Measurements from ENCODE around the gene DZANK1.
"Not testable (repeated sequence)": the region's sequence is repeated elsewhere in the genome, so short reads cannot be mapped to it uniquely, and the experiment has no call there.

Gene DZANK1

GRCh38 chr20:18394363-18394762 is 72.5 kb downstream of the DZANK1 start:
- no peaks in the 10 kb centered on the region for H3K36me3 ChIP-seq (replicated peaks)
- H3K27me3 ChIP-seq (replicated peaks), result no peaks in the 10 kb centered on the region
- no peak for TF ChIP-seq CTCF (IDR thresholded peaks at IDR 0.05; ENCODE audit: low read depth, low read length, missing control alignments)
- no peak overlapping the region for H3K4me3 ChIP-seq (ENCODE audit: low read depth, low read length)
- H3K27ac ChIP-seq, result no peak overlapping the region
- DNase-seq, result no peak
- in situ Hi-C loops (cut with HindIII; ENCODE audit: low pct_ligation_motif_present, low sequenced_read_pairs), result no loop called here

GRCh38 chr20:18391686-18392085 is 75.1 kb downstream of the DZANK1 start:
- DNase-seq, result no peak
- no peaks in the 10 kb centered on the region for H3K27me3 ChIP-seq (replicated peaks)
- in situ Hi-C loops (cut with HindIII; ENCODE audit: low pct_ligation_motif_present, low sequenced_read_pairs), result no loop called here
- no peak overlapping the region for H3K27ac ChIP-seq
- no peaks in the 10 kb centered on the region for H3K36me3 ChIP-seq (replicated peaks)
- TF ChIP-seq CTCF (IDR thresholded peaks at IDR 0.05; ENCODE audit: low read depth, low read length, missing control alignments), result no peak
- no peak overlapping the region for H3K4me3 ChIP-seq (ENCODE audit: low read depth, low read length)

GRCh38 chr20:18390201-18390600 is 76.6 kb downstream of the DZANK1 start:
- TF ChIP-seq CTCF (IDR thresholded peaks at IDR 0.05; ENCODE audit: low read depth, low read length, missing control alignments), result no peak
- no peaks in the 10 kb centered on the region for H3K27me3 ChIP-seq (replicated peaks)
- in situ Hi-C loops (cut with HindIII; ENCODE audit: low pct_ligation_motif_present, low sequenced_read_pairs), result no loop called here
- no peak overlapping the region for H3K27ac ChIP-seq
- DNase-seq, result no peak
- H3K4me3 ChIP-seq (ENCODE audit: low read depth, low read length), result no peak overlapping the region
- H3K36me3 ChIP-seq (replicated peaks), result no peaks in the 10 kb centered on the region

- H3K27me3 ChIP-seq (replicated peaks), result no peaks in the 10 kb centered on the region
- in situ Hi-C loops (cut with HindIII; ENCODE audit: low pct_ligation_motif_present, low sequenced_read_pairs), result no loop called here
- no peaks in the 10 kb centered on the region for H3K36me3 ChIP-seq (replicated peaks)
- H3K4me3 ChIP-seq (ENCODE audit: low read depth, low read length), result no peak overlapping the region
- TF ChIP-seq CTCF (IDR thresholded peaks at IDR 0.05; ENCODE audit: low read depth, low read length, missing control alignments), result no peak
- H3K27ac ChIP-seq, result no peak overlapping the region
- DNase-seq, result peak; percentile 76
Observed at GRCh38 chr20:18388860-18389259, 78.0 kb downstream of the DZANK1 start.

- DNase-seq, result no peak
- no peak for TF ChIP-seq CTCF (IDR thresholded peaks at IDR 0.05; ENCODE audit: low read depth, low read length, missing control alignments)
- Histone ChIP-seq H3K27ac (no peak overlapping the region), H3K36me3 (replicated peaks) (no peaks in the 10 kb centered on the region), H3K27me3 (replicated peaks) (no peaks in the 10 kb centered on the region), H3K4me3 (ENCODE audit: low read depth, low read length) (no peak overlapping the region)
- in situ Hi-C loops (cut with HindIII; ENCODE audit: low pct_ligation_motif_present, low sequenced_read_pairs), result no loop called here
Observed at GRCh38 chr20:18380908-18381529, 85.8 kb downstream of the DZANK1 start.

- DNase-seq, result no peak
Observed at GRCh38 chr20:18377896-18378481, 88.8 kb downstream of the DZANK1 start.

GRCh38 chr20:18375551-18375950 is 91.3 kb downstream of the DZANK1 start:
- H3K27ac ChIP-seq; H3K27me3 ChIP-seq (replicated peaks); in situ Hi-C loops (cut with HindIII; ENCODE audit: low pct_ligation_motif_present, low sequenced_read_pairs); H3K36me3 ChIP-seq (replicated peaks); DNase-seq; H3K4me3 ChIP-seq (ENCODE audit: low read depth, low read length): not testable (repeated sequence)

More at GRCh38 chr20:18377896-18378481, 88.8 kb downstream of the DZANK1 start:
- no peak overlapping the region for H3K4me3 ChIP-seq (ENCODE audit: low read depth, low read length)
- no peak for TF ChIP-seq CTCF (IDR thresholded peaks at IDR 0.05; ENCODE audit: low read depth, low read length, missing control alignments)
- no peaks in the 10 kb centered on the region for H3K27me3 ChIP-seq (replicated peaks)
- in situ Hi-C loops (cut with HindIII; ENCODE audit: low pct_ligation_motif_present, low sequenced_read_pairs), result no loop called here
- H3K27ac ChIP-seq, result no peak overlapping the region
- no peaks in the 10 kb centered on the region for H3K36me3 ChIP-seq (replicated peaks)
